AG09309 (cell line): Measurements from ENCODE around the gene DNAJC17.

ENCODE experiments used
- DNase-seq: peaks from one replicate; pipeline ENCODE4 v3.0.0-alpha.2; 2010; ENCODE audit warnings: low read depth
- H3K4me3 ChIP-seq: 2 replicates; pipeline ENCODE4 v1.5.1; 2011; ENCODE audit warnings: mild to moderate bottlenecking, low read depth, low read length, moderate library complexity; ENCODE audit not compliant: control insufficient read depth
- TF ChIP-seq, protein P1 (sequence below): IDR thresholded peaks from 2 replicates; pipeline ENCODE4 v1.5.1; 2011; ENCODE audit warnings: mild to moderate bottlenecking, low read depth, low read length, inconsistent platforms; ENCODE audit not compliant: insufficient read depth, control insufficient read depth; ENCODE audit errors: missing control alignments

The DNAJC17 gene

DNA sequence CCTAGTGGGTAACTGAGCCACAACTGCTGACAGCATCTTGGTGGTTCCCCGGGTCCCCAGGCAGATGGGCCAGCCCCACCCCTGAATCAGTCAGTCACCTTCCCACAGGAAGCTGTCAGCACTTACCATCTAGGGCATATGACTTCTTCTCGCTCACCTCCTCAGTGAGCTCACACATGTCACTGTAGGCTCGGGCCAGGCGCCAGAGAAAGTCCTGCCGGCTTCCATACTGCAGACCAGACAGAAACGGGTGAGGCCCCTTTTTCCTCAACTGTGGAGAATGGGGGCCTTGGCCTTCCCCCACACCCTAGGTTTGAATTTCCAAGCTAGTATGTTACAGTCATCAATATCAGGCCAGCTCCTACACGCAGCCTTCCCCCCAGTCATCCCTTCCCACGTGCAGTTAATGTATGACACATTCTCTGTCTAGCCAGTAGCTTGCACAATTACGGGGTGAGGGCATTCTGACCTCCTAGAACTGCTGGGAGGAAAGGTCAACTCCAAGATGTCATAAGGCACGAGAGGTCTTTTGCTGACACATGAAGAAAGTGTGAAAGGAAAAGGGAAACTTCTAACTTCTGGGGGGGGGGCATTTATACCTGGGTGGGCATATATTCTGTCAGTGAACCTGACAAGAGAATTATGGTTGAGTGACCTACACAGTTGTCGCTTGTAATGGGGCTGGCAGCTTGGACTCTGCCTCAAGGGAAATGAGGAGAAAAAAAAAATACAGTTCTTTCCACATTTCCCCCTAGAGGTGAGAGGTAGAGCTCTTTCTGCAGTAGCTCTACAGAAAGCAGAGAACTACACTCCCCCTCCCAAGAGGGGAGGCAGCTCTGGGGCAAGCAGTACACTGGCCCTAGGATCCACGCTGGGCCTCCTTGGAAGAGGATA, 63.1 kb downstream of the DNAJC17 start:
- H3K4me3 ChIP-seq: no peak overlapping the region
- no peak for DNase-seq
- TF ChIP-seq, protein P1, sequence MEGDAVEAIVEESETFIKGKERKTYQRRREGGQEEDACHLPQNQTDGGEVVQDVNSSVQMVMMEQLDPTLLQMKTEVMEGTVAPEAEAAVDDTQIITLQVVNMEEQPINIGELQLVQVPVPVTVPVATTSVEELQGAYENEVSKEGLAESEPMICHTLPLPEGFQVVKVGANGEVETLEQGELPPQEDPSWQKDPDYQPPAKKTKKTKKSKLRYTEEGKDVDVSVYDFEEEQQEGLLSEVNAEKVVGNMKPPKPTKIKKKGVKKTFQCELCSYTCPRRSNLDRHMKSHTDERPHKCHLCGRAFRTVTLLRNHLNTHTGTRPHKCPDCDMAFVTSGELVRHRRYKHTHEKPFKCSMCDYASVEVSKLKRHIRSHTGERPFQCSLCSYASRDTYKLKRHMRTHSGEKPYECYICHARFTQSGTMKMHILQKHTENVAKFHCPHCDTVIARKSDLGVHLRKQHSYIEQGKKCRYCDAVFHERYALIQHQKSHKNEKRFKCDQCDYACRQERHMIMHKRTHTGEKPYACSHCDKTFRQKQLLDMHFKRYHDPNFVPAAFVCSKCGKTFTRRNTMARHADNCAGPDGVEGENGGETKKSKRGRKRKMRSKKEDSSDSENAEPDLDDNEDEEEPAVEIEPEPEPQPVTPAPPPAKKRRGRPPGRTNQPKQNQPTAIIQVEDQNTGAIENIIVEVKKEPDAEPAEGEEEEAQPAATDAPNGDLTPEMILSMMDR: peak; percentile 24

DNA sequence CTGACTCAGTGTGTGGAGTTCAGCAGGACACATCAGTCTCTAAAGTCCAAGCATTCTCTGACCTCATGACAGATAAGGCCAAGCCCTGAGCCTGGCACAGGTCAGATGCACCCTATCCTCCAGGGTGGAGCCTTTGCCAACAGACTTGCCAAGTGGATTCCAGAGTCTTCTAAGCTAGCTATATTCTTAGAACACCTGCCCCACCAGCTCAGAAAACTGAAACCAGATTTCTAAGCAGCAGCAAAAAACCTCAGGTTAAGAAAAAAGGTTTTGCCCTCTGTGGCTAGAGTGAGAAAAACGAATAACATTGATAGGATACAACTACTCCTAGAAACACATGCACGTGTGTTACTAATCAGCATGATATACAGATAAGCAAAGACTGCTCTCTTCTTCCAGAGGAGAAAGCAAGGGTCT, 63.8 kb downstream of the DNAJC17 start:
- DNase-seq: no peak
- H3K4me3 ChIP-seq: no peak overlapping the region
- TF ChIP-seq, protein P1: no peak

DNA sequence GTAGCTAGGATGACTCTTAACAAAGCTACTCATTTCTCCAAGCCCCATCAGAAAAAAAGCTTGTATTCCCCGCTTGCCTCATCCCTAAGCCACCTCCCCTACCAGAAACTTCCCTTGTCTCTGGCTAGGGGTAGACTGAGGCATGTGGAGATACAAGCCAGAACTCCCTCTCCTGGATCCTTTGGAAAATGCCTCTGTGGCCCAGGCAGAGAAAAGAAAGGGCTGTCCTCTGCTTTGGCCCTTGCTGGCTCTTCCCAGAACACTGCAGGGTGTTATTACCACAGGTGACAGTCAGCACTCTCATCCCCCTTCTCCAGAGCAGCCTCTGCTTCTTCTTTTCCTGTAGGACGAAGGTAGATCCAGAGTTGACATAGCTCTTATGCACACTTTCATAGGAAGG, 67.4 kb downstream of the DNAJC17 start:
- no peak overlapping the region for H3K4me3 ChIP-seq
- TF ChIP-seq, protein P1: no peak
- no peak for DNase-seq

DNA sequence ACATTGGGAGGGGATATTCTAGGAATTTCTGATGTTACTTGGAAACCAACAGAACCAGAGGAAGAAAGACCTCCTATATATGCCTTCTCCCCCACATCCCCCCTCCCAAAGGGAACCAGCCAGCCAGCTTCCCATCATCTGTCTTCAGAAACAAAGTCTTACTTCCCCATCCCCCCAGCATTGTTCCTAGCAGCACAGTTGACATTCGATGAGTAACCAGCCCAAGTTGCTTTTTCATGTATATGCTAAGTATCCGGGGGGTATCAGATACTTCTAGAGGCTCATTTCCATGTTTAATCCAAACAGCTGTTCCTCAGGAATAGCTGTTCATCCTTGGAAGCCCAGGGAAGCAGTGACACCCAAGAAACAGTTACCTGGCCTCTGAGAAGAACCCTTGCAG, 68.2 kb downstream of the DNAJC17 start:
- no peak overlapping the region for H3K4me3 ChIP-seq
- TF ChIP-seq, protein P1: no peak
- no peak for DNase-seq

DNA sequence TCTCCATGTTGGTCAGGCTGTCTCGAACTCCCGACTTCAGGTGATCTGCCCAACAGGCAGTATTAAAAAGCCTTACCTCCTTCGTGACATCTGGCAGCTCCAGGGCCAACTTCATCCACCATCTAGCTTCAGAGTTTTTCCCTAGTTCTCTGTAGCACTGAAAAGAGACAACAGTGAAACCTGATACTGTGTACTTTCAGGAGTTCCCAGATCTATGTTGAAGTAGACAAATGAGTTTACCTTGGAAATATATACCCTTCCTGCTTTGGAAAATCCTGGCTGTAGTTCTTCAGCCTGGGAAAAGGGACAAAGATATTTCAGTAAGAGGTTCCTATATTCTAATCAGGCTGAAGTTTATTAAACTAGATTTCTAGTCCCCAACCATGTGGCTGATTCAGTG, 70.2 kb downstream of the DNAJC17 start:
- TF ChIP-seq, protein P1: no peak
- H3K4me3 ChIP-seq: no peak overlapping the region
- no peak for DNase-seq

DNA sequence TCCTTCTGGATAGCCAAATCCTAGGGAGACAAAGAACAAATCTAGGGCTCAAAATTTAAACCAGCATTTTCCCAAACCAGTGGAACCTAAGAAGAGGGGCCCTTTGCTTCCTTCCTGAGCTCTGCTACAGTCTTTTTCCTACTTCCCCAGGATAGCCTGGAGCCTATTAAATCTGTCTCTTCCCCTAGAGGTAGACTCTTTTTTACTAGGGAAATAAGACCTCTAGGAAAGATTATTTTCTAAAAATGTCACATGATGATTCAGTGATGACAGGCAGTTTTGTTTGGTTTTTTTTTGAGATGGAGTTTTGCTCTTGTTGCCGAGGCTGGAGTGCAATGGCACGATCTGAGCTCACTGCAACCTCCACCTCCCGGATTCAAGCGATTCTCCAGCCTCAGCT, 70.7 kb downstream of the DNAJC17 start:
- no peak for DNase-seq
- TF ChIP-seq, protein P1: no peak
- H3K4me3 ChIP-seq: no peak overlapping the region
